SK-N-DZ (cell line): Measurements from ENCODE around the gene DNAAF6.

Source experiments
- DNase-seq: peaks from one replicate; pipeline ENCODE4 v3.0.0-alpha.2; 2015; ENCODE audit warnings: low spot score
- small RNA-seq, 2 experiments: library from RNA; depleted of rRNA; stranded (forward); fragments of <200 nt; gene quantifications; one replicate each; pipeline ENCODE3, GENCODE V24; 2014

The DNAAF6 gene

GRCh38 chrX:107293056-107293455 lies 86.6 kb downstream of the DNAAF6 start:
- DNase-seq, result no peak

Small RNA genes lying within 50 kb of the gene (small RNA-seq; reads per million reads assigned to genes)
- gene RF00019, result 0 reads per million in 2 experiments
